AML-193 (cell line): Measurements from ENCODE around the gene SMIM36.
"Not testable (repeated sequence)": the region's sequence is repeated elsewhere in the genome, so short reads cannot be mapped to it uniquely, and the experiment has no call there.

ENCODE experiments used
- DNase-seq, 2 experiments: peaks; one replicate each; lab custom pipeline; 2025; lab: John Stamatoyannopoulos, UW

The SMIM36 gene

DNA sequence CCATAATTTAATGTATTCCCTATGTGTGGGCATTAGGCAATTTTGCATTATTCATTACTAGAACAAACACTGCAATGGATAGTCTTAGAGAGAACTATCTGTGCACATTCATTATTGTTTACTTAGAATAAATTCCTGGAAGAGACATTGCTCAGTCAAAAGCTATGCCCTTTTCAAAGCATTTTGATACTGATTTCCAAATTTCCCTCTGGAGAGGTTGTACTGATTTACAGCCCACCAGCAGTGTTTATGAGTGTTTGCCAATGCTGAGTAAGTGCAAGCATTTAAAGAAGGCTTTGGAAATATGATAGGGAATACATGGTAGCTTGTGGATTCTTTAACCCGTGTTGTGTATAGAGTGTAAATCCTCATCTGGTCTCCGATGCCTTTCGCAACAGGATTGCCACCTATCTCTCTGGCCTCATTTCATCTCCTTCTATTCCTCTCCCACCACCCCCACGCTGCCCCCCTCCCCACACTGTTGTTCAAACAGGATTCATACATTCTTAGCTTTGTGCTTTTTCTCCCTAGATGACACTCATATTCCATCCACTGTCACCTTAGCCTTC is 56.3 kb downstream of the SMIM36 start:
- DNase-seq: no peak

DNA sequence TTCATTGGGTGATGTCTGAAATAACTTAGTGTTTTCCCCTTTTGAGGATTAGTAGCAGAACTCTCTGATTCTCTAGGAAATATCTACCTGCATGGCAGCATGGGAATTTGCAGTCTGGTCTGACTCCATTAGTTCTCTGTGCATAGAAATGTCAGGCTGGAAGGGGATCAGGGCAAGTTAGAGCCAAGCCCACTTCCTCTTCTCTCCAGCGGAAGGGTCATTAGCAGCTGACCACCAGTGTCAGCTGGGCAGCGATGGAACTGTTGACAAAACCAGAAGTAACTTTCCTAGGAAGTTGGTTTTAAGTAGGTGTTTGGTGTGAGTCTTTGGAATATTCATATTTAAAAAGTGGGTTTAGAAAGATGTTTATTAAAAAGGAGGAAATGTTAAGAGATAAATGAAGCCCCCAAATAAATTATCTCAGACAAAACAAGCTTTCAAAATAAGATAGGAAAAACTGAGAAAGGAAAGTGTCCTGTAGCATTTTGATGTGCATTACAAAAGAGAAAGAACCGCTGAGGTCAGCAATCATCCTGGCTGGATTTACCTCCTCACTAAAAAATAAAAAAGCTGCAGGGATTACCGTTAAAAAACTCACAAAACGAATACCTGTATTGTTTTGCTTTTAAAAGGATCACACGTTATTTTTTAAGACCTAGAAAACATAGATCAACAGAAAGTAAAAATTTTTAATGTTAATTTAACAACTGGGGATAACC is 57.3 kb downstream of the SMIM36 start:
- no peak for DNase-seq

DNA sequence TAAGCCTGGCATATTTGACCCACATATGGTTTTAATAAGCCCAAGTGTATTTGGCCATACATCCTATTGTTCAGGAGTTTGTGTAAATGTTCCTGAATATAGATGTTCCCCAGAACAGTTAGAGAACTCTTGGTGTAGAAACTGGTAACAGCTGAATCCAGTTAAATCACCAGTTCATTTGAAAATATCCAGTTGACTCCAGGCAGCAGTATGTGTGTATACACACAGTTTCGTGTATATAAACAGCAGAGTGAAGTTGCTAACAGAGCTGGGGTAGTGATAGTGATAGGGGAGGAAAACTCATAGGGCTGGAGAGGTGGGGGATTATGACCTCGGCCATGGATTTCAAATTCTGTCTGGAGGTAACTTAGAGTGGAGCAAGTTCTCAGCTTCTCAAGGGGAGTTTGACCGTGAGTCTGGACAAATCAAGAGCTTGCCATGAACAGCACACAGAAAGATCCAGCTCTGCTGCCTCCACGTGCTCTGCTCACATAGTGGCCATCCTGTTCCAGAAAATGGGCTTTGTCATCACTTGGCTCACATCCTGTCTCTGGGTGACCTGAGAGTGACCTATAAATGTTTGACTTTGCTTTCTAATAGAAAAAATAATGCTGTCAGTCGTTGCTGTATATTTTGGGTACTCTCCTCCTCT is 59.0 kb downstream of the SMIM36 start:
- no peak for DNase-seq

DNA sequence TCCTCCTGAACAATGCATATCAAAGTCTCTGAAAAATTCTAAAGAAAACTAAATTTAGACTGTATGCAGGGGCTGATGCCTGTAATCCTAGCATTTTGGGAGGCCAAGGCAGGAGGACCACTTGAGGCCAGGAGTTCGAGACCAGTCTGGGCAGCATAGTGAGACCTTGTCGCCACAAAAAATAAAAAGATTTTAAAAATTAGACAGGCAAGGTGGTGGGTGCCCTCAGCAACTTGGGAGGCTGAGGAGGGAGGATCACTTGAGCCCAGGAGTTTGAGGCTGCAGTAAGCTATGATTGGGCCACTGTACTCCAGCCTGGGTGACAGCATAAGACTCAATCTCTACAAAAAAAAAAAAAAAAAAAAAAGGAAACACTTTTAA is 59.5 kb downstream of the SMIM36 start:
- DNase-seq: no peak

DNA sequence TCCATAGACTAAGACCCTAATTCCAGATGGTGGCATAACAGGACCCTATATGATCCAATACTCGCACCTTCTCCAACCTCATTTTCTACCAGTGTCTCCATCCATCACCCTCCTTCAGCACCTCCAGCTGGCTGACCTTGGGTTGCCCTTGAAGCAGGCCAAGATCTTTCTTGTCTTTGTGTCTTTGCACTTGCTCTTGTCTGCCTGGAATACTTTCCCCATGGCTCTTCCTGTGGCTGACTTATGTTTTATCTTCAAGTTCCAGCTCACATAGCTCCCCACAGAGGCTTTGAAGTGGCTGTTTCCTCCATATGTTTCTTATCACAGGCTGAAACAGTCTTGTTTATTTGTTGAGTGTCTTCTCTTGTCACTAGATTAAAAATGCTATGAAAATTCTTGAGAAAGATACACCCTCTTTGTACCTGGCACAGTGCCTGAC is 60.0 kb downstream of the SMIM36 start:
- no peak for DNase-seq

DNA sequence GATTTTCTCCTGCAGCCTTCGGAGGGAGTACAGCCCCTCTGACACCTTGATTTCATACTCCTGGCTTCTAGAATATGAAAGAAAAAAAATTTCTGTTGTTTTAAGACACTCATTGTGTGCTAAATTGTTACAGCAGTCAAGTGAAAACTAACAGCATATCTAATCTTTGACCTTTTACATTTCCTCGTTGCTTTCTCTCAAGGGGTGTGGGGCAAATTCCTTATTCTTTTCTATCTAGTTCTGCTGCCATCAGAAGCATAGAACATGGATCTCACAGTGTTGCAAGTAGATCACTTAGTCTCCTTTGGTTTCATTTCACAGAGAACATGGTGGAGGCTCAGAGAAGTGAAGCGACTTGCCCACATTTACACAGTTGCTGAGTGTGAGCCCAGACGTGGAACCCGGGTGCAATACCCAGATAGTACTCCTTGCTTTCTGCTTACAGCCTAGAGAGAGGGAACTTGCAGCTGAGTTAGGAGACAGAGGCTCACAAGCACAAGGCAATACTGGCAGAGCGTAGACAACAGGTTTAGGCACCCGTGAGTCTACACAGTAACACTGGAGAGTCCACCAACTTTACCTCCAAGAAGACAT is 60.9 kb downstream of the SMIM36 start:
- DNase-seq: no peak

DNA sequence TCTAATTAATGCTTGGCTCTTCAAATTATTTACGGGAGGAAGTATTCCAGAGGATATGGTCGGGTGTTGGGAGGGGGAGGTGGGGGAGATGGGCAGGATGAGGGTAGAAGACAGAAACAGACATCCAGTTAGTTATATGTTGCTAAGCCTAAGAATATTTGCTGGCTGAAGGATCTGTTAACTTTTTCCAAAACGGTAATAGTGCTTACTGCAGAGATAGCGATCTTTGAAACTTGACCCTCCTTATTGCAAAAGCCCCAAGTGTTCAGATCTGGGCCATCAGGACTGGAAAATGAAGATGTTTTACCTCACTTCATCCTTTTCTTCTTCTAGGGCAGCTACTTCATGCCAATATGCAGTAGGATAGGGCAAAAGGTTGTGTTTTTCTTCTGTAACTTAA is 62.6 kb downstream of the SMIM36 start:
- no peak for DNase-seq

DNA sequence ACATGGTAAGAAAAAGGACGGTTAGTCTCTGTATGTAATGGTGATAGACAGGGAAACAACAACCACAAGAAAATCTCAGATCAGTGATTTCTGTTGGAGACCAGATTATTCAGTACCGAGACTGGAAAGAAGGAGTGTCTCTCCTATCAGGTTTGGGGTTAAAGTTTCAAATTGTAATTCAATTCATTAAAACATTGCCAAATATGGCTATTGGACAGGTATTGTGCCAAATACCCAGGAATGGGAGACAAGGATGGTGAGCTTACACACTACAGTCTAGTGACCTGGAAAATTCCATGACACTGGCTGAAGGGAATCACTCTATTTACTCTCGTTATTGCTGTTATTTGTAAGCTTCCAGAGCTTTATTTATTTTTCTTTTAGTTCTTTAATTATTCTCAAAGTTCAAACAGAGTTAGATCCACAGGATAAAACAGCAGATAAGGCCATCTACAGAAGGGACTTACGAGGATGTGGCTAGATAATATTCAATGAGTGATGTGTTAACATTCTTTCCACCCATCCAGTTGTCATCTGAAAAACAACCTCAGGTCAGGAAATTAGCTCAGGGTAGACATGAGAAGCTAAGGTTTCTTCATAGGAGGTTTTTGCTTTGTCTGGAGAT is 64.6 kb downstream of the SMIM36 start:
- no peak for DNase-seq

DNA sequence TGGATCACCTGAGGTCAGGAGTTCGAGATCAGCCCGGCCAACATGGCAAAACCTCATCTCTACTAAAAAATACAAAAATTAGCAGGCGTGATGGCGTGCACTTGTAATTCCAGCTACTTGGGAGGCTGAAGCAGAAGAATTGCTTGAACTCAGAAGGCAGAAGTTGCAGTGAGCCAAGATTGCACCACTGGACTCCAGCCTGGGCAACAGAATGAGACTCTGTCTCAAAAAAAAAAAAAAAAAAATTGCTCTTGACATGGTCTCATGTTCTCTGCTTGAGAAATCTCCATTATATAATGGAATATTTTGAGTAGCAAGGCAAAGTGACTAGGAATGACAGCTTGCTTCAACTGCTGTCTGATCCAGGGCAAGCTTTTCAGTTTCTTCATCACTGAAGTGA is 65.2 kb downstream of the SMIM36 start:
- not testable (repeated sequence) for DNase-seq

DNA sequence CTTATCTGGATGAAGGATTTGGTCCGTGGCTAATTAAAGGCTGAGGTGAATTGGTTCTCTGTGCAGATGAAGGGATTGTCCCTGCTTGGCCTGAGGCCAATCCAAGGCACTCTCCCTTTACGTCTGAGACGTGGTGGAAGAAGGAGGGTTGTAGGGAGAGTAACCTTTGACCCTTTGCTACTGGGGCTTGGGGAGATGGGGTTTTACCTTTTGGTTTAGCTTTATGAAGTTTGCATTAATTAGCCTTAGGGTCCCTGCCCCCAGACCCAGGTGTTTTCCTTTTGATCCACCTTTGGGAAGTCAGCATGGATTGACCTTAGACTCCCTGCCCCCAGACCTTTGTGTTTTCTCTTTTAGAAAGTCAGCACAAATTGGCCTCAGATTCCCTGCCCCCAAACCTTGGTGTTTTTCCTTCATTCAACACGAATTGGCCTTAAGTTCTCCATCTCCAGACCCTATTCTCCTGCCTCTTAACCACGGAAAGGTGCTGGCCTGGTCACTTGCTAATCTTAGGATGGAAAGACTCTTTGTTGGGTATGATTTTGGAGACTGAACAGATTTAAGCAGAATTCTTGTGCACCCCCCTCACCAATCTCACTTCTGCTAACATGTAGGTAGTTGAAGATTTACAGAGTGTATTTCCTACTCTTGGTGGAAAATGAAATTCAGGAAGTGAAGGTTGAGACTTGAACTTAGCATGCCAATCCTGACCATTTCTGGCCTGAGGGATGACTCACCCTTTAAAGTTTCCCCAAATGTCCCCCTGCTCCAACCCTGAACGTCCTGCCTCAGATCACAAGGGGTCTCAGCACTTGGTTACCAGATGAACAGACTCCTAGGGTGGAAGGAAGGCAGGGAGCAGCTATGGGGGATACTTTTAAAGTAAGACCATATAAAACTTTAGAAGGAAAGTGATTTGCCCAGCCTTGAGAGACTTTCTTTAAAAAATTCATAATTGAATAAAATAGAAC is 66.5 kb downstream of the SMIM36 start:
- no peak for DNase-seq

DNA sequence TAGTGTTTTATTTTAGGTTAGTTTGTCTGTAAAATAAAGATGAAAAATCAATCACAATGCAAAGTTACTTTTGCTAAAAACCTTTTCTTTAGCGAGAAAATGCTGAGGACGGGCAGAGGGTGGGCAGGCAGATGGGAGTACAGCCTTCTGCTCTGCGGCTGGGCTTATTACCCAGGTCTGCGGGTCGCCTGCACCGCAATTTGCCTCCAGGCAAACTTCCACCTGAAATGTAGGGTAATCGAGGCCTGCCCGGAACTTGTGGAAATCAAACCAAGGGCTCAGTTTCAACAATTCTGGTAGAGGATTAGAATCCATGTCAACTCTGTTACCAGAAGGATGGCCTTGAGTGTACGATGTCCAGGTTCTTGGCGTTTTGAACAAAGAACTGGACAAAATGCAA is 67.3 kb downstream of the SMIM36 start:
- no peak for DNase-seq

DNA sequence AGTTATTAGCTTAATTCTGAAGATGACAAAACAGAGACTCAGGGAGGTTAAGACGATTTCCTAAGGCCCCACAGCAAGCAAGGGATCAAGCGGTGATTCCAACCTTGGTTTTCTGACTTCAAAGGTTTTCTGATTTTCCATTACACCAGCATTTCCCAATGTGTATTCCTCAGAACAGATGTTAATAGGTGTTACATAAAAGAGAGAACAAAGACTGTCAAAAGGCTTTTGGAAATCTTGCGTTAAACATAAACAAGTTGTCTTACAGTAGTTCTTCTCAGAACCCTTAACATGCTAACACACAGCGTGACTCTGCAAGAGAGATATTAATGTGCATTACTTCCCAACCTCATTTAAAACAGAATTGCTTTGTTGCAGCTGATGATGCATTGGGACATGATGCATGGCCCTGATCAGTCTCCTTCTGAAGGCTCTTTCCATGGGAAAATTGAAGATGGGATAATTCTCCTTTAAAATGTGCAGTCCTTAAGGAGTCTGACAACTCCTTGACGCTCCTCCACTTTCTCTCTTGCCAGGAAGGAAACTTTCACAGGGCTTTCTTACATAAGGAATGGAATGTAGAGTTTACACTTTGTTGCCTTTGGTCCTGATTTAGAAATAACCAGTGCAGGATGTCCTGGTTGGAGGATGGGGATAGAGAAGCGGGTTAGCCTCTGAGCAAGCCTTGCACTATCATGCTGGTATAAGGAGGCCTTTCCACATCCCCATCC is 68.1 kb downstream of the SMIM36 start:
- DNase-seq: no peak

DNA sequence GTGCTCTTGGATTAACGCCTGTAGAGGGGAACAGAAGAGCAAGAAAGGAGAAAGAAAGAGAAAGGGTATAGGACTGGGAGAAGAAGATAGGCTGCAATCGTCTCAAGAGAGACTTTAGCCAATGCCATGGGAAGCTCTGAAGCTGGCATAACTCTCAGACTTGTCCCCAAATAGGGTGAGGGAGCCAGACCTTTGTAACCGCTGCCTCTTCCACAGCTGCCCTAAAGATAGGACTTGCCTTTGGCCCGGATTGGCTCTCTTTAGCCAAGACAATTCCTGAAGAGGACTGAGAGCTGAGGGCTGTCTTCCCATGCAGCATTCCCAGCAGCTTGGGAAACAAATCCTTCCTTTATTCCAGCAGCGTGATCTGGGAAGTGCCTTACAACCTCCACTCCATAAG is 68.8 kb downstream of the SMIM36 start:
- no peak for DNase-seq

DNA sequence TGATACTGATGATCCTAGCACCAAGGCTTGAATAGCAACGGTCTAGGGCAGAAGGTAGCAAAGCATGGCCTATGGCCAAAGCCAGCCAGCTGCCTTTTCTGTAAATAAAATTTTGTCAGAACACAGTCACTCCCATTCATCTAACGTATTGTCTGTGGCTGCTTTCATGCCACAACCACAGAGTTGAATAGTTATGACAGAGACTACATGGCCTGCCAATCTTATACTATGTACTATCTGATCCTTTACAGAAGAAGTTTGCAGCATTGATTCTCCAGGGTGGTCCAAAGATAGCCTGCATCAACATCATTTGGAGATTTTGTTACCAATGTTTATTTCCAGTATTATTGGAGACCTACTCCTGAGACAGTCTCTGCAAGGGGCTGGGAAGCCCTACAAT is 69.7 kb downstream of the SMIM36 start:
- DNase-seq: no peak

DNA sequence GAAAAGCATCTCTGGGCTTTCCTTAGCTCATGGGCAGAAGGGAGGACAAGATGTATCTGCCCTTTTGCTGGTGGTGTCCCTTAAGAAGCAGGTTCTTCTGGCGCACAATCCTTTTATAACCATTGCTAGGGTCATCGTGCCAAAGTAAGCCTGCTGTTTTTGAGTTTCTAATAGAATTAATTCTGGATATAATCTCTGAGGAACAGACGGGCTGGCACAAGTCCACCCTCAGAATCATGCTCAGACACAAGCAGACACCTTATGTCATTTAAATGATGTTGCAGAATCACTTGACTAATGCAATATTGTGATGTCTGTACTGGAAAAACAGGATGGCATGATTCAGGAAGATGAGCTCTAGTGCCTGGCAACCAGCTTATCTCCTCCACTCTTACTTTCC is 70.9 kb downstream of the SMIM36 start:
- no peak for DNase-seq

DNA sequence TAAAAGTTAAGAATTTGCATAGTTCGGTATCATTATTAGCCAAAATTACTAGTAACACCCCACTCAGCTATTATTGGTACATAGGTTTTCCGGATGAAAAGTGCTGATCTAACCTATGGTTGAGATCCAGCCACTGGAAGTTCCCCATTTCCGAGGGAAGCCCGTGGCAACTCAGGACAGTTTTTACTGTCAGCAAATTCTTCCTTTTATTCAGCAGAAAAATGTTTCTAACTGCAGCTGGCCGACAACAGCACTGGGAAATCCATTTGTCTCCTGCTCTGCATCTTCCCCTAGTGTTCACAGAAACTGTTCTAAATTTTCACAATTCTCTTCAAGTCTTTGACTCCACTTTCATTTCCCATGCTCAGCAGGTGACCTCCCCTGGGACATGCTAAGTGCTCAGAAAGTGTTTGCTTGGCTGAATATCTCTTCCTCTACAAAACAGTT is 74.1 kb downstream of the SMIM36 start:
- no peak for DNase-seq

DNA sequence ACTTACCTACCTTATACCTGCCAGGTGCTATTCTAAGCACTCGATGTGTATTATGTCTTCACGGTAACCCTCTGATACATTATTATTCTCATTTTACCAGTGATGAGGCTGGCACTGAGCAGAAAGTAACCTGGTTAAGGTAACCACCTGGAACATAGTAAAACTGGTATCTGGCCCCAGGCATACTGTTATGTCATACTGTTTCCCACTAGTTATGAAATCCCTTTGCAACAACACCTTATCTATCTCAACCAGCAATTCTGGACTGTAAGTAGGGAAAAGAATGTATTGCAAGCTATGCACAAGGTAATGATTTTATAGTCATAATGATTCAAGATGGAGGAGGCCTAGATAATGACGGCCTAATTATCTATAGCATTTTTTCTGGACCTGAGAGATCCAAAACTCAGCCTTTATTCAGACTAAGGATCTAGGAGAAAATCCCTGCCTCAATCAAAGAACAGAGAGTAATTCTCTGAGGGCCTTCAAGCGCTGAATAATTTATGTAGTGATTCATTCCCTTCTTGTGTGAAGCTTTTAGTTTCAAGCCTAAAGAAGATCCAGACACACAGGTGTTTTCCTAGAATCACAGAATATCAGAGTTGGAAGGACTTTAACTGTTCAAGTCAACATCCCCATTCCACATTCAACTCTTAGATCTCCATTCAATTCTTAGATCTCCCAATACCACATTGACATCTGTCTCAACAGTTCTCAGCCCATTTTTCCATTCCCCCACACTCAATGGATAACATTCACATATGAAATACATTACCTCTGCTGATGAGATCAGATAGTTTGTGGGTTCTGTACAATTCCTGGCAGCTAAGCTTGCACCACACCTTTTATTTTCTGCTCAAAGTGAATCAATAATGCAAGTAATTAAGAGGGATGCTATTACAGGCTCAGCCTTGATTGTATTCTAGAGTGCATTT is 74.8 kb downstream of the SMIM36 start:
- DNase-seq: no peak

DNA sequence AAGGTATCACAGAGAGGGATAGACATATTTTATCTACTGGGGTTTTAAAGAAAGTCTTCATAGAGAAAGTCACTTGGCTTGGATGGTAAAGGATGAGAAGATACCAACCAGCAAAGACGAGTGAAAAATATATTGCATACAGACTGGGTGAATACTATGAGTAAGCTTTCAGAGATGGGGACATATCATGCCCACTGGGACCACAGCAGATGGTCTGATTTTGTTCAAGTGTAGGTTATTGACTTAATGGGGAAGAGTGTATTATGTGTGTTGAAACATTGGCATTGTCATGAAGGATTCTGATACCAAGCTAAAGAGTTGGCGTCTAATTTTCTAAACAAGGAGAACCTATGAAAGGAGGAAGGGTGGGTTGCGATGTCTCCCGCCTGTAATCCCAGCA is 75.8 kb downstream of the SMIM36 start:
- DNase-seq: no peak

DNA sequence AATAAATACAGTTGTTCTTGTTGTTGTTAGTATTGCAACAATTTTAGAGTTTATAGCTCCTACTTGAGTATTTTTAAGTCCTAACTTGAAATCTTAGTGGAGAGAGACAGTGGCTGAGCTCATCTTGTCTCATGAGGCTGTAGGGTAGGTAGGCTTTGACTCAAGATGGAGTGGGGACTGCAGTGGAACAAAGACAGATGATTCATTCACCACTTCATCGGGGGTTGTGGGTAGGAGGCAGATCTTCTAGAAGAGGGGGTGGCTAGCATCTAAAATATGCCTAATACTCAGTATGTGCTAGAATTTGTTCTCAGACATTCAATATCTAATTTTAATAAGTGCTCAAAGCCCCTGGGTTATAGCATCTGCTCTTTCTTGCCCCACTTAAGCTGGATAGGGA is 76.5 kb downstream of the SMIM36 start:
- DNase-seq: no peak
